ENCODE data around the gene KCNK15.

KCNK15 gene

GRCh38 chr20:44790638-44791393 lies 45.2 kb downstream of the KCNK15 start:
- no peak for DNase-seq (ENCODE audit: low spot score)

- DNase-seq (ENCODE audit: low spot score) = no peak
These were observed 47.1 kb downstream of the KCNK15 start for GRCh38 chr20:44792796-44793195.

GRCh38 chr20:44795836-44796235 lies 50.2 kb downstream of the KCNK15 start:
- DNase-seq (ENCODE audit: low spot score) = no peak

- no peak for DNase-seq (ENCODE audit: low spot score)
These were observed 50.6 kb downstream of the KCNK15 start for GRCh38 chr20:44796311-44796710.

- no peak for DNase-seq (ENCODE audit: low spot score)
These were observed 51.2 kb downstream of the KCNK15 start for GRCh38 chr20:44796758-44797457.

- no peak for DNase-seq (ENCODE audit: low spot score)
These were observed 54.0 kb downstream of the KCNK15 start for GRCh38 chr20:44799691-44800090.

GRCh38 chr20:44800391-44801046 lies 54.9 kb downstream of the KCNK15 start:
- no peak for DNase-seq (ENCODE audit: low spot score)

Data from AG08395 (cell line).